Upper lobe of left lung (tissue), 4 donors: Measurements from ENCODE around the gene FXR1.
"Not testable (repeated sequence)": the region's sequence is repeated elsewhere in the genome, so short reads cannot be mapped to it uniquely, and the experiment has no call there.

ENCODE experiments used
- EP300 ChIP-seq, 4 donors: sonication (generic); formaldehyde crosslinking; IDR thresholded peaks; one replicate each; pipeline ENCODE4 v1.5.1; 2017; ENCODE audit warnings: antibody characterized with exemption in 4 of 4, control low read depth in 2 of 4
- POLR2A ChIP-seq, 4 donors: fragments of 450-650 bp; IDR thresholded peaks; one replicate each; pipeline ENCODE4 v1.5.1; 2016 to 2017; ENCODE audit warnings: antibody characterized with exemption in 4 of 4, mild to moderate bottlenecking in 2 of 4
- POLR2AphosphoS5 ChIP-seq, 2 donors: sonication (generic); formaldehyde crosslinking; IDR thresholded peaks; one replicate each; pipeline ENCODE4 v1.5.1; 2017; ENCODE audit warnings: antibody characterized with exemption in 2 of 2

DNA sequence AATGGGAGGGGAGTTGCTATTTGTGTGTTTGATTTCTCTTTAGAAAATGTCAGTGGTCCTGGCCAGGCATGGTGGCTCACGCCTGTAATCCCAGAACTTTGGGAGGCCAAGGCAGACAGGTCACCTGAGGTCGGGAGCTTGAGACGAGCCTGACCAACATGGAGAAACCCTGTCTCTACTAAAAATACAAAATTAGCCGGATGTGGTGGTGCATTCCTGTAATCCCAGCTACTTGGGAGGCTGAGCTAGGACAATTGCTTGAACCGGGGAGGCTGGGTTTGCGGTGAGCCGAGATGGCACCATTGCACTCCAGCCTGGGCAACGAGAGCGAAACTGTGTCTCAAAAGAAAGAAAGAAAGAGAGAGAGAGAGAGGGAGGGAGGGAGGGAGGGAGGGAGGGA lies 40.0 kb upstream of the FXR1 start:
- not testable (repeated sequence) for TF ChIP-seq POLR2A, EP300, POLR2AphosphoS5 (IDR thresholded peaks at IDR 0.05)
